ENCODE measurements around the gene NAALADL2.
"Not testable (repeated sequence)": the region's sequence is repeated elsewhere in the genome, so short reads cannot be mapped to it uniquely, and the experiment has no call there.

NAALADL2 gene

GRCh38 chr3:175340338-175341015, 481.3 kb downstream of the NAALADL2 start:
- H3K27ac Mint-ChIP-seq, result no peak overlapping the region
- no peaks in the 10 kb centered on the region for H3K4me1 Mint-ChIP-seq (ENCODE audit: low read depth)
- no peak overlapping the region for H3K4me3 Mint-ChIP-seq
- peaks cover 3% of the 10 kb centered on the region for H3K9me3 Mint-ChIP-seq (ENCODE audit: low read depth)
- H3K36me3 Mint-ChIP-seq, result no peaks in the 10 kb centered on the region
- H3K27me3 Mint-ChIP-seq, result no peaks in the 10 kb centered on the region

GRCh38 chr3:175342196-175342595, 483.1 kb downstream of the NAALADL2 start:
- Mint-ChIP-seq H3K27me3 (no peaks in the 10 kb centered on the region), H3K4me3 (no peak overlapping the region), H3K9me3 (ENCODE audit: low read depth) (peaks cover 3% of the 10 kb centered on the region), H3K4me1 (ENCODE audit: low read depth) (no peaks in the 10 kb centered on the region), H3K36me3 (no peaks in the 10 kb centered on the region), H3K27ac (no peak overlapping the region)

- H3K4me1 Mint-ChIP-seq (ENCODE audit: low read depth), result no peaks in the 10 kb centered on the region
- no peak overlapping the region for H3K27ac Mint-ChIP-seq
- H3K9me3 Mint-ChIP-seq (ENCODE audit: low read depth), result no peaks in the 10 kb centered on the region
- H3K27me3 Mint-ChIP-seq, result no peaks in the 10 kb centered on the region
- H3K36me3 Mint-ChIP-seq, result no peaks in the 10 kb centered on the region
- H3K4me3 Mint-ChIP-seq, result no peak overlapping the region
Observed at GRCh38 chr3:175343946-175344345, 484.8 kb downstream of the NAALADL2 start.

- no peak overlapping the region for H3K27ac Mint-ChIP-seq
- H3K9me3 Mint-ChIP-seq (ENCODE audit: low read depth), result no peaks in the 10 kb centered on the region
- no peaks in the 10 kb centered on the region for H3K36me3 Mint-ChIP-seq
- no peaks in the 10 kb centered on the region for H3K4me1 Mint-ChIP-seq (ENCODE audit: low read depth)
- H3K27me3 Mint-ChIP-seq, result no peaks in the 10 kb centered on the region
- no peak overlapping the region for H3K4me3 Mint-ChIP-seq
Observed at GRCh38 chr3:175346573-175347356, 487.6 kb downstream of the NAALADL2 start.

GRCh38 chr3:175349168-175349567, 490.0 kb downstream of the NAALADL2 start:
- H3K36me3 Mint-ChIP-seq, result no peaks in the 10 kb centered on the region
- H3K27ac Mint-ChIP-seq, result no peak overlapping the region
- no peaks in the 10 kb centered on the region for H3K27me3 Mint-ChIP-seq
- no peaks in the 10 kb centered on the region for H3K9me3 Mint-ChIP-seq (ENCODE audit: low read depth)
- H3K4me3 Mint-ChIP-seq, result no peak overlapping the region
- H3K4me1 Mint-ChIP-seq (ENCODE audit: low read depth), result no peaks in the 10 kb centered on the region

- no peaks in the 10 kb centered on the region for H3K4me1 Mint-ChIP-seq (ENCODE audit: low read depth)
- no peak overlapping the region for H3K4me3 Mint-ChIP-seq
- H3K9me3 Mint-ChIP-seq (ENCODE audit: low read depth), result peaks cover 5% of the 10 kb centered on the region
- no peak overlapping the region for H3K27ac Mint-ChIP-seq
- no peaks in the 10 kb centered on the region for H3K36me3 Mint-ChIP-seq
- H3K27me3 Mint-ChIP-seq, result no peaks in the 10 kb centered on the region
Observed at GRCh38 chr3:175355801-175356335, 496.7 kb downstream of the NAALADL2 start.

GRCh38 chr3:175356899-175357324, 497.8 kb downstream of the NAALADL2 start:
- Mint-ChIP-seq H3K4me3 (no peak overlapping the region), H3K27me3 (no peaks in the 10 kb centered on the region), H3K27ac (no peak overlapping the region), H3K36me3 (no peaks in the 10 kb centered on the region), H3K9me3 (ENCODE audit: low read depth) (peaks cover 5% of the 10 kb centered on the region), H3K4me1 (ENCODE audit: low read depth) (no peaks in the 10 kb centered on the region)

- no peak overlapping the region for H3K4me3 Mint-ChIP-seq
- peaks cover 5% of the 10 kb centered on the region for H3K9me3 Mint-ChIP-seq (ENCODE audit: low read depth)
- no peaks in the 10 kb centered on the region for H3K36me3 Mint-ChIP-seq
- H3K27ac Mint-ChIP-seq, result no peak overlapping the region
- H3K4me1 Mint-ChIP-seq (ENCODE audit: low read depth), result no peaks in the 10 kb centered on the region
- no peaks in the 10 kb centered on the region for H3K27me3 Mint-ChIP-seq
Observed at GRCh38 chr3:175357758-175358157, 498.6 kb downstream of the NAALADL2 start.

- Mint-ChIP-seq H3K4me1 (ENCODE audit: low read depth) (no peaks in the 10 kb centered on the region), H3K27me3 (no peaks in the 10 kb centered on the region), H3K27ac (no peak overlapping the region), H3K9me3 (ENCODE audit: low read depth) (peaks cover 5% of the 10 kb centered on the region), H3K36me3 (no peaks in the 10 kb centered on the region), H3K4me3 (no peak overlapping the region)
Observed at GRCh38 chr3:175358935-175359334, 499.8 kb downstream of the NAALADL2 start.

GRCh38 chr3:175370426-175370825, 511.3 kb downstream of the NAALADL2 start:
- H3K36me3 Mint-ChIP-seq, result not testable (repeated sequence)

GRCh38 chr3:175371187-175371586, 512.1 kb downstream of the NAALADL2 start:
- not testable (repeated sequence) for H3K9me3 Mint-ChIP-seq (ENCODE audit: low read depth); H3K4me3 Mint-ChIP-seq; H3K4me1 Mint-ChIP-seq (ENCODE audit: low read depth); H3K27ac Mint-ChIP-seq; H3K36me3 Mint-ChIP-seq; H3K27me3 Mint-ChIP-seq

More at GRCh38 chr3:175370426-175370825, 511.3 kb downstream of the NAALADL2 start:
- not testable (repeated sequence) for H3K27me3 Mint-ChIP-seq; H3K27ac Mint-ChIP-seq; H3K4me3 Mint-ChIP-seq; H3K4me1 Mint-ChIP-seq (ENCODE audit: low read depth); H3K9me3 Mint-ChIP-seq (ENCODE audit: low read depth)

GRCh38 chr3:175374705-175375104, 515.6 kb downstream of the NAALADL2 start:
- Mint-ChIP-seq H3K9me3 (ENCODE audit: low read depth) (peaks cover 3% of the 10 kb centered on the region), H3K27ac (no peak overlapping the region), H3K4me3 (no peak overlapping the region)

GRCh38 chr3:175378348-175378747, 519.2 kb downstream of the NAALADL2 start:
- no peaks in the 10 kb centered on the region for H3K36me3 Mint-ChIP-seq
- H3K27ac Mint-ChIP-seq, result no peak overlapping the region
- H3K27me3 Mint-ChIP-seq, result no peaks in the 10 kb centered on the region
- no peak overlapping the region for H3K4me3 Mint-ChIP-seq
- peaks cover 3% of the 10 kb centered on the region for H3K9me3 Mint-ChIP-seq (ENCODE audit: low read depth)
- H3K4me1 Mint-ChIP-seq (ENCODE audit: low read depth), result no peaks in the 10 kb centered on the region

More at GRCh38 chr3:175374705-175375104, 515.6 kb downstream of the NAALADL2 start:
- H3K36me3 Mint-ChIP-seq, result no peaks in the 10 kb centered on the region
- H3K4me1 Mint-ChIP-seq (ENCODE audit: low read depth), result no peaks in the 10 kb centered on the region
- H3K27me3 Mint-ChIP-seq, result no peaks in the 10 kb centered on the region

GRCh38 chr3:175381685-175382084, 522.6 kb downstream of the NAALADL2 start:
- no peak overlapping the region for H3K27ac Mint-ChIP-seq

GRCh38 chr3:175383371-175383770, 524.2 kb downstream of the NAALADL2 start:
- Mint-ChIP-seq H3K36me3 (no peaks in the 10 kb centered on the region), H3K9me3 (ENCODE audit: low read depth) (peaks cover 1% of the 10 kb centered on the region), H3K4me1 (ENCODE audit: low read depth) (no peaks in the 10 kb centered on the region)

More at GRCh38 chr3:175381685-175382084, 522.6 kb downstream of the NAALADL2 start:
- H3K9me3 Mint-ChIP-seq (ENCODE audit: low read depth), result peaks cover 3% of the 10 kb centered on the region
- H3K27me3 Mint-ChIP-seq, result no peaks in the 10 kb centered on the region
- no peaks in the 10 kb centered on the region for H3K36me3 Mint-ChIP-seq
- no peak overlapping the region for H3K4me3 Mint-ChIP-seq
- no peaks in the 10 kb centered on the region for H3K4me1 Mint-ChIP-seq (ENCODE audit: low read depth)

More at GRCh38 chr3:175383371-175383770, 524.2 kb downstream of the NAALADL2 start:
- no peak overlapping the region for H3K27ac Mint-ChIP-seq
- no peak overlapping the region for H3K4me3 Mint-ChIP-seq
- H3K27me3 Mint-ChIP-seq, result no peaks in the 10 kb centered on the region
